Activated naive CD4-positive, alpha-beta T cell treated with anti-CD3 and anti-CD28 coated beads for 36 hours (primary cell): Measurements from ENCODE around the gene CEACAM3. TPM values are rescaled to one million over a fixed set of nuclear protein-coding genes. Genes with fewer than 3 reads are reported as not detected.

Experiments used
- CTCF ChIA-PET: fragments of 350-600 bp; sonication (Branson Sonifier 250); formaldehyde crosslinking; loops from one replicate; lab custom pipeline; 2021; ENCODE audit warnings: antibody characterized with exemption; lab: Charles Lee
- DNase-seq: peaks from one replicate; pipeline ENCODE4 v3.0.0-alpha.2; 2020
- H3K27ac Mint-ChIP-seq: one replicate; pipeline ENCODE4 v1.8.0; 2021; ENCODE audit warnings: mild to moderate bottlenecking, mixed read lengths
- H3K27me3 Mint-ChIP-seq: one replicate; pipeline ENCODE4 v1.8.0; 2021; ENCODE audit warnings: low read depth, mixed read lengths
- H3K36me3 Mint-ChIP-seq: one replicate; pipeline ENCODE4 v1.8.0; 2021; ENCODE audit warnings: low read depth, mixed read lengths
- H3K4me1 Mint-ChIP-seq: one replicate; pipeline ENCODE4 v1.8.0; 2021; ENCODE audit warnings: low read depth, mixed read lengths
- H3K4me3 Mint-ChIP-seq: one replicate; pipeline ENCODE4 v1.8.0; 2021; ENCODE audit warnings: mild to moderate bottlenecking, moderate library complexity, mixed read lengths
- H3K9me3 Mint-ChIP-seq: one replicate; pipeline ENCODE4 v1.8.0; 2021; ENCODE audit warnings: mixed read lengths
- intact Hi-C: fragments of 100-400 bp; cut with micrococcal nuclease; formaldehyde crosslinking; loops from one replicate; pipeline ENCODE4 v1.15.1; 2023
- total RNA-seq, 2 experiments: library from RNA; stranded (reverse); gene quantifications; one replicate each; pipeline ENCODE4 v1.2.3, GENCODE V29; 2021

Gene CEACAM3
- total RNA-seq, 2 experiments from 2014 or later, result not detected

DNA sequence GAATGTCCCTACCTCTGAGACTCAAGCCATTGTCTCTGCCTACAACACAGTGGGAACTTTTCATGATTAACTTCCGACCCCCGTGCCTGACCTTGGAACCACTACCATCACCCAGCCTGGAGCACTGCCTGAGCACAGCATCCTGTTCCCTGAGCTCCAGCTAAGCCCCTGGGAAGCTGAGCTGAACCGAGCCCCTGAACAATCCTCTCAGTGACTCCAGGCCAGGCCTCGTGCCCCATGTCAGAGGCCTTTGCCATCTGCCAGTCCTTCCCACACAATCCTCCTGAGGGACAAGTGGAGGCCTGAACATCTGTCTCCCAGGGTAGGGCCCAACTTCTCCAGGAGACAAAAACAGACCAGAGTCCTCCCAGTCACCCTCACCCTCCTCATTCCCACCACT, 17.5 kb downstream of the CEACAM3 start:
- no peak overlapping the region for H3K4me3 Mint-ChIP-seq
- intact Hi-C loops, result no loop called here
- H3K27ac Mint-ChIP-seq, result no peak overlapping the region
- H3K4me1 Mint-ChIP-seq, result peaks cover 5% of the 10 kb centered on the region
- CTCF ChIA-PET, result interaction anchor here (1.0 to 1.5 kb wide), 2 partner anchors 19 to 28 kb away, joined by 3 to 5 read pairs; no protein-coding TSS in a partner anchor
- no peak for DNase-seq
- H3K36me3 Mint-ChIP-seq, result no peaks in the 10 kb centered on the region
- H3K27me3 Mint-ChIP-seq, result no peaks in the 10 kb centered on the region
- H3K9me3 Mint-ChIP-seq, result no peaks in the 10 kb centered on the region

DNA sequence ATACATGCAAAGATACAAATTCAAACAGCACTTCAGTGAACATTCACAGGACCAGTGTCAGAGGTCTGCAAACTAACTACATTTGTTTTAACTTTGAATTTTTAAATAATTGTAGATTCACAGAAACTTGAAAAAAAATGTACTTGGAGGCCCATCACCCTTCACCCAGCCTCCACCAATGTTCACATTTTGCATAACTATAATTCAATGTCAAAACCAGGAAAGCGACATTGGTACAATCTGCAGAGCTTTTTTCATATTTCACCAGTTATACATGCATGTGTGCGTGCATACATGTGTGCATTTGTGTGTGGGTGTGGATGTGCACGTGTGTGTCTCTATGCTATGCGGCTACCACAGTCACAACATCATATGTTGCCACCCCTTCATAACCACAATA, 18.9 kb downstream of the CEACAM3 start:
- Mint-ChIP-seq H3K36me3 (no peaks in the 10 kb centered on the region), H3K4me3 (no peak overlapping the region), H3K27ac (no peak overlapping the region), H3K27me3 (no peaks in the 10 kb centered on the region), H3K9me3 (no peaks in the 10 kb centered on the region), H3K4me1 (peaks cover 5% of the 10 kb centered on the region)
- intact Hi-C loops, result no loop called here
- CTCF ChIA-PET, result no interaction called here
- no peak for DNase-seq

DNA sequence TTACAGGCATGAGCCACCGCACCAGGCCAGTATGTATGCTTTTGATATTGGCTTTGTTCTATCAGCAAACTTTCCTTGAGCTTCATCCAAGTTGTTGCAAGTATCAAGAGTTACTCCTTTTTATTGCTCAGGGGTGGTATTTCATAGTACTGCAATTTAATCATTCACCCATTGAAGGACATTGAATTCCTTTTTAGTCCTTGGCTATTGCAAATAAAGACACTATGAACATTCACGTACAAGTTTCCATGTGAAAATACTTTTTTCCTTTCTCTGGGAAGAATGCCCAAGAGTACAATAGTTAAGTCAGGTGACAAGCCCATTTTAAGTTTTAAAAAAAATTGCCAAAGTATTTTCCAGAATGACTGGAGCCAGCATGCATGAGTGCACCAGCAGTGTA, 20.4 kb downstream of the CEACAM3 start:
- Mint-ChIP-seq H3K27ac (no peak overlapping the region), H3K4me3 (no peak overlapping the region), H3K4me1 (peaks cover 5% of the 10 kb centered on the region), H3K36me3 (no peaks in the 10 kb centered on the region), H3K9me3 (no peaks in the 10 kb centered on the region), H3K27me3 (peaks cover 5% of the 10 kb centered on the region)
- intact Hi-C loops, result no loop called here
- CTCF ChIA-PET, result interaction anchor here (0.7 to 1.5 kb wide), 3 partner anchors 22 to 64 kb away, joined by 3 to 7 read pairs (median 3); no protein-coding TSS in a partner anchor
- no peak for DNase-seq

DNA sequence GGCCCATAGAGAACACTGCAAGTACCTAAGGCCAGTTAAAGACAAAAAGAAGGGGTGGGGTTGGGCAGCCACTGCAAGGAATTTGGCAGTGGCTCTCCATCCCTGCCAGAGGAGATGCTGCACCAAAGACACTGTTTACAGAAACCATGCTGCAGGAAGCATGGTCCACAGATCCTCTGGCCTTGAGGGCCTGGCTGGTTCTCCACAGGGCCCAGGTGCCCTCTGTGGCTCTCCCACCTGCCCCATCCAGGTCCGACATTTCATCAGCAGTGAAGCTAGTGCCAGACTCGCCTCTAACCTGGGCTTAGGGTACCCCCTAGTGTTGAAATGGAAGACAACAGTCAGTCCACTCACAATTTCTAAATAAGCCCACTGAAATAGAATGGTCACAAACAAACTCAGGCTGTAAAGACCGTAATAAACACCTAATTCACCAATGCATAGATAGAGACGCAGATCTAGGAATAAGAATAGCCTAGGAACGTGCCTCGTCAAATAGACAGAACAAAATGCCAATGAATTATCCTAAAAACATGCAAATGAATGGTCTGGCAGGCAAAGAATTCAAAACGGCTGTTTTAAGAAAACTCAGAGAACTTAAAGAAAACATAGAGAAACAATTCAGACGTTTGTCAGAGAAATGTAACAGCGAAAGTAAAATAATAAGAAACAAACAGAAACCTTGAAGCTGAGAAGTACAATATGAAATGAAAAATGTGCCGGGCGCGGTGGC, 24.8 kb downstream of the CEACAM3 start:
- H3K27me3 Mint-ChIP-seq, result peaks cover 5% of the 10 kb centered on the region
- no peaks in the 10 kb centered on the region for H3K9me3 Mint-ChIP-seq
- no peak overlapping the region for H3K27ac Mint-ChIP-seq
- intact Hi-C loops, result loop anchor here (1.0 to 2.0 kb wide), 3 partner anchors 28 to 114 kb away; no protein-coding TSS in a partner anchor
- CTCF ChIA-PET, result interaction anchor here (0.5 to 4.6 kb wide), 15 partner anchors 10 to 1251 kb away, joined by 3 to 74 read pairs (median 3); partner anchors contain the start of gene CEACAM3
- DNase-seq, result peak; percentile 72
- H3K4me1 Mint-ChIP-seq, result no peaks in the 10 kb centered on the region
- H3K36me3 Mint-ChIP-seq, result no peaks in the 10 kb centered on the region
- H3K4me3 Mint-ChIP-seq, result no peak overlapping the region

DNA sequence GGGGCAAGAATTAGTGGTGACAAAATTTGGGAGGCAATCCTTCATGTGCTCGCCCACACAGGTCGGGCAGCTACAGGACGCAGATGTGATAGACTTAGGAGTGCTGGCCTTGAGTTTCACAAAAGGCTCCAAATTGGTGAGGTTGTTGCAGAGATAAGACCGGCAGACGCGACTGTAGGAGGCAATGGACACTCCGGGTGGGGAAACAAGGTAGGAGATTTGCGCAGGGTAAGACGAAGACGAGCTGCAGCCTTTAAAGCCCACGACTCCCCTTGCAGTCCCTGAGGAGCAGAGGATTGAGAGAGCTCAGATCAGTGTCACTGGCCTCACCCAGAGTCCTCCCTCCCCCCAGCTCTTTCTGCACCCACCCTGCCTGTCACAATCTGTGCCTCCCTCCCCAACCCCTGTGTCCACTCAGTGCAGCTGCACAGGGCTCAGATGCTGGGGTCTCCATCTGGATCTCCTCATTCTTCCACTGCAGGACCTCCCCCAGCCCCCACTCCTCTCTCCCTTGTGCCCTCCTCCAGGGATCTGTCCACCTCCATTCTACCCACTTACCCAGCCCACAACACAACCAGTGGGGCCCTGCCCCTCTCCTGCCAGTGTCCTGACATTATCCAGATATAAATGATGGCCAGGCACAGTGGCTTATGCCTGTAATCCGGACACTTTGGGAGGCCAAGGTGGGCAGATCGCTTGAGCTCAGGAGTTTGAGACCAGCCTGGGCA, 41.8 kb downstream of the CEACAM3 start:
- intact Hi-C loops, result no loop called here
- CTCF ChIA-PET, result interaction anchor here (1.0 to 1.2 kb wide), 4 partner anchors 15 to 105 kb away, joined by 3 to 4 read pairs (median 3); no protein-coding TSS in a partner anchor
- no peaks in the 10 kb centered on the region for H3K4me1 Mint-ChIP-seq
- H3K27ac Mint-ChIP-seq, result no peak overlapping the region
- no peak overlapping the region for H3K4me3 Mint-ChIP-seq
- peaks cover 3% of the 10 kb centered on the region for H3K27me3 Mint-ChIP-seq
- DNase-seq, result no peak
- H3K9me3 Mint-ChIP-seq, result no peaks in the 10 kb centered on the region
- H3K36me3 Mint-ChIP-seq, result no peaks in the 10 kb centered on the region

DNA sequence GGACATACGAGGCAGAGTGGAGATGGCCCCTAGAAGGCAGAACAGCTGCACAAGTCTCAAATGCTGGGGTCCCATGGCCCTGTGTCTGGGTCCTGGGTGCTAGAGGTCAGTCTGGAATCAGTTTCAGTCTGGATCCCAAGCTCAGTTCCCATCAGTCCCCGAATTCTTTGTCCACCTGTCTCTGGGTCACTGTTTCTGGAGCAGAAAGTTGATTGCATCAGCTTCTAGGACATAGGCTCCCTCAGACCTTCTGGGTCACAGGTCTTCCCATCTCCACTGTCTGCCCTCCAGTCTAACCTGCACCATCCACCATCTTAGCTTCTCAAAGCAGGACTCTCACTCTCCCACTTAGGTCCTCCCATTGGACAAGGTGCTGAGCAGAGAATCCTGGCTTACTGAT, 42.8 kb downstream of the CEACAM3 start:
- Mint-ChIP-seq H3K4me1 (no peaks in the 10 kb centered on the region), H3K27ac (no peak overlapping the region), H3K9me3 (no peaks in the 10 kb centered on the region), H3K4me3 (no peak overlapping the region), H3K36me3 (no peaks in the 10 kb centered on the region), H3K27me3 (peaks cover 3% of the 10 kb centered on the region)
- intact Hi-C loops, result no loop called here
- CTCF ChIA-PET, result interaction anchor here (1.0 to 2.0 kb wide), 4 partner anchors 14 to 106 kb away, joined by 3 to 5 read pairs (median 4); no protein-coding TSS in a partner anchor
- no peak for DNase-seq

DNA sequence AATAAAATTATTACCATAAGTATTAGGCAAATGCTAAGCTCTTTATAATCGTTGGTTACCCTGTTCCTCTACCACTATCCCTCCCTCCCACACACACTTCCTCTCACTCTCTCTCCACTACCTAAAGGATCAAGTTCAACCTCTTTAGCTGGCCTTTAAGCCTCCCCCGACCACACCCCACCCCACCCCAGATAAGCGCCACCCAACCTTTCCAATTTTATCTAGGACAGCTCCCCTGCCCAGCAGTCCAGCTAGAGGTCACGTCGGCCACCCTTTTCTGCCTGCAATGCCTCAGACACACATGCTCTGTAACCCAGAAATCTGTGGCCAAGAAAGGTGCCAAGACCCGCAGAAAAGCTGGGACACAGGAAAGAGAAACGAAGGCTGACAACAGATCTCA, 47.0 kb downstream of the CEACAM3 start:
- Mint-ChIP-seq H3K36me3 (no peaks in the 10 kb centered on the region), H3K4me1 (no peaks in the 10 kb centered on the region), H3K9me3 (no peaks in the 10 kb centered on the region), H3K27ac (no peak overlapping the region), H3K4me3 (no peak overlapping the region), H3K27me3 (no peaks in the 10 kb centered on the region)
- CTCF ChIA-PET, result interaction anchor here (0.6 to 1.9 kb wide), 2 partner anchors 9 to 1538 kb away, joined by 3 to 6 read pairs; no protein-coding TSS in a partner anchor
- intact Hi-C loops, result no loop called here
- DNase-seq, result no peak

DNA sequence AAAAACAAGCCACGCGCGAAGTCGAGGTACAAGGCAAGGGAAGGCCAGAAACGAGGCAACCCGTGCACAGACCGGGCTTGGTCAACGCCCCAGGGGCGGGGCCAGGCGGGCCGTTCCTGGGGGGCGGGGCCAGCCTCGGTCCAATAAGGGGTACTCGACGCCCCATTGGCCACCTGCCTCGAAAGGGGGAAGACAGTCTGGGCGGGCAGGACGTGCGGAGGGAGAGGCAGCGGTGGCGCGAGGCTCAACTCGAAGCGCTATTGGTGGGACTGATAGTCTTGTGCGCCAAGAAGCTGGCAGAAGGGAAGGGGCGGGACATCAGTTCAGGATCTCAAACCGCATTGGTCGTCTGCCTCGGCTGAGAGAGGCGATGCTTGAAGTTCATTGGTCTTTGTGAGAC, 48.2 kb downstream of the CEACAM3 start, which contains the start of gene LYPD4:
Gene LYPD4 (minus strand): TSS at position 83 of the 400 bp plus-strand sequence. CDS start 5,398 bp downstream, outside the sequence.
- no peaks in the 10 kb centered on the region for H3K9me3 Mint-ChIP-seq
- H3K4me1 Mint-ChIP-seq, result no peaks in the 10 kb centered on the region
- H3K27me3 Mint-ChIP-seq, result no peaks in the 10 kb centered on the region
- intact Hi-C loops, result no loop called here
- H3K27ac Mint-ChIP-seq, result no peak within 1 kb of the TSS
- DNase-seq, result no peak
- no peak within 1 kb of the TSS for H3K4me3 Mint-ChIP-seq
- no peaks in the 10 kb centered on the region for H3K36me3 Mint-ChIP-seq
- CTCF ChIA-PET, result no interaction called here

DNA sequence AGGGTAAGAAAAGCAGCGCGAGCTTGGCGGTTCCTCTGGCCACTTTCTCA, 48.4 kb downstream of the CEACAM3 start, which contains the start of gene DMRTC2:
Gene DMRTC2 (plus strand): TSS at position 42 of the 50 bp plus-strand sequence. CDS start 2,387 bp downstream, outside the sequence.
- Mint-ChIP-seq H3K9me3 (no peaks in the 10 kb centered on the region), H3K4me3 (no peak within 1 kb of the TSS), H3K27me3 (no peaks in the 10 kb centered on the region), H3K4me1 (no peaks in the 10 kb centered on the region), H3K36me3 (no peaks in the 10 kb centered on the region), H3K27ac (no peak within 1 kb of the TSS)
- DNase-seq, result no peak
- CTCF ChIA-PET, result no interaction called here
- intact Hi-C loops, result no loop called here

DNA sequence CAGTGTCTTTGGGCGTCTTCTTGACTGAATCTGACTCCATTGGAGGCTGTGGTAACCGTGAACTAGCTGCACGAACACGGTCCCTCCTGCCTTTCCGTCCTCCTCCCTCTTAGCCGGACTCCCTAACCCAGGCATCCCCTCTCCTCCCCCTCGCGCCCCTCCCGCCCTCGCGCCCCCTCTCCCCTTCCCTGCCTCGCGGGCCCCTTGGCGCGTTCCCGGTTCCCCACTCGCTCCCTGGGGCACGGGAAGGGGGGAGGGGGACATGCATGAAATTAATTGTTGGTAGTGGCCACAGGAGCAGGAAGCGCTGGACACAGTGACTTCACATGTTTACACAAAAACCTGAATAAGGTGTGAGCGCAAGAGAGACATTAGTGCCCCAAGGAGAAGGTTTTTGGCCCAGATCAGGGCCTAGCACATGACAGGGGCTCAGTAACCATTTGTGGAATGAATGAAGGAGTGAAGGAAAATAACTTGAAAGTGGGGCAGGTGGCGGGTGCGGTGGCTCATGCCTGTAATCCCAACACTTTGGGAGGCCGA, 48.7 kb downstream of the CEACAM3 start:
- Mint-ChIP-seq H3K36me3 (no peaks in the 10 kb centered on the region), H3K4me3 (no peak overlapping the region), H3K27ac (no peak overlapping the region), H3K27me3 (no peaks in the 10 kb centered on the region), H3K9me3 (no peaks in the 10 kb centered on the region), H3K4me1 (no peaks in the 10 kb centered on the region)
- CTCF ChIA-PET, result no interaction called here
- intact Hi-C loops, result no loop called here
- DNase-seq, result no peak

DNA sequence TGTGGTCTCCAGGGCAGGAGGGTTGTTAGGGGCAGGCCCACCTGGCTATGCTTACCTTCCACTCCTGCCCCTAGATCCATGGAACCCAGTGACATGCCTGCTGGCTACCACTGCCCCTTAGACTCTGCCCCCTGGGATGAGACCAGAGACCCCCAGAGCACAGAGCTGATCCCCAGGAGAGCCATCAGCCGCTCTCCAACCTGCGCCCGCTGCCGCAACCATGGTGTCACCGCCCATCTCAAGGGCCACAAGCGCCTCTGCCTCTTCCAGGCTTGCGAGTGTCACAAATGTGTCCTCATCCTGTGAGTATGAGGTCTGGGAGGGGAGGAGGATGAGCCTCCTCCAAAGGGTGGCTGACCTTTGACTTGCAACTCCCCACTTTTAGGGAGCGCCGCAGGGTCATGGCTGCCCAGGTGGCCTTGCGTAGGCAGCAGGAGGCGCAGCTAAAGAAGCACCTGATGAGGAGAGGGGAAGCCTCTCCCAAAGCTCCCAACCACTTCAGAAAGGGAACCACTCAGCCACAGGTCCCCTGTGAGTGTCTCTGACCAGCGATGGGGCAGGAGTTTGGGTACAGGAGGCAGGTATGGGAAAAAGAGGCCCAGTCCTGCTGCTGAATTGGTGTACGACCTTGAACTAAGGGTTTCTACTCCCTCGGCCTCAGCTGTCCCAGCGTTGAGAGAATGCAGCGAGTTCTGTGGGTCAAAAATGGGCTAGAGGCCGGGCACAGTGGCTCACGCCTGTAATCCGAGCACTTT, 51.1 kb downstream of the CEACAM3 start:
- intact Hi-C loops, result no loop called here
- Mint-ChIP-seq H3K4me1 (no peaks in the 10 kb centered on the region), H3K27me3 (no peaks in the 10 kb centered on the region), H3K9me3 (no peaks in the 10 kb centered on the region), H3K36me3 (no peaks in the 10 kb centered on the region), H3K27ac (no peak overlapping the region), H3K4me3 (no peak overlapping the region)
- DNase-seq, result no peak
- CTCF ChIA-PET, result interaction anchor here (0.6 to 1.1 kb wide), 2 partner anchors 11 to 57 kb away, joined by 3 read pairs; no protein-coding TSS in a partner anchor

DNA sequence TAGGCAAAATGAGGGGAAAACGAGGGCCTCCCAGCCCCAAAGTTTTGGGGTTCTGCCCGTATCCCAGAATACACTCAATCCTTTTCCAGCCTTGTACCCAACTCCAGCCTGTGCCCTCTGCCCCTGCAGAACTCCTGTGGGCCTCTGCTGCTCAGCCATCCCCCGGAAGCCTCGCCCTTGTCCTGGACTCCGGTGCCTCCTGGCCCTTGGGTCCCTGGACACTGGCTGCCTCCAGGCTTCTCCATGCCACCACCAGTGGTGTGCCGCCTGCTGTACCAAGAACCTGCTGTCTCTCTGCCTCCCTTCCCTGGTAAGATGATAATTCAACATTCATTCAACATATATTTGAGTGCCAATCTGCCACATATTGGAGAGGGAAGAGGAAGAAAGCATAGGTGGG, 52.3 kb downstream of the CEACAM3 start:
- H3K4me3 Mint-ChIP-seq, result no peak overlapping the region
- no peak overlapping the region for H3K27ac Mint-ChIP-seq
- intact Hi-C loops, result no loop called here
- no peaks in the 10 kb centered on the region for H3K4me1 Mint-ChIP-seq
- H3K9me3 Mint-ChIP-seq, result no peaks in the 10 kb centered on the region
- H3K36me3 Mint-ChIP-seq, result no peaks in the 10 kb centered on the region
- H3K27me3 Mint-ChIP-seq, result no peaks in the 10 kb centered on the region
- CTCF ChIA-PET, result interaction anchor here (1.2 to 2.3 kb wide), 2 partner anchors 56 to 142 kb away, joined by 5 to 6 read pairs; no protein-coding TSS in a partner anchor
- DNase-seq, result no peak
